Measurements from ENCODE around the gene PDIA5. TPM values are rescaled to one million over a fixed set of nuclear protein-coding genes. Genes with fewer than 3 reads are reported as not detected.

Gene PDIA5
- total and polyA plus RNA-seq, 2 of the 4 experiments (the other 2 are of a cell fraction): 19.4 to 42.0 TPM

DNA sequence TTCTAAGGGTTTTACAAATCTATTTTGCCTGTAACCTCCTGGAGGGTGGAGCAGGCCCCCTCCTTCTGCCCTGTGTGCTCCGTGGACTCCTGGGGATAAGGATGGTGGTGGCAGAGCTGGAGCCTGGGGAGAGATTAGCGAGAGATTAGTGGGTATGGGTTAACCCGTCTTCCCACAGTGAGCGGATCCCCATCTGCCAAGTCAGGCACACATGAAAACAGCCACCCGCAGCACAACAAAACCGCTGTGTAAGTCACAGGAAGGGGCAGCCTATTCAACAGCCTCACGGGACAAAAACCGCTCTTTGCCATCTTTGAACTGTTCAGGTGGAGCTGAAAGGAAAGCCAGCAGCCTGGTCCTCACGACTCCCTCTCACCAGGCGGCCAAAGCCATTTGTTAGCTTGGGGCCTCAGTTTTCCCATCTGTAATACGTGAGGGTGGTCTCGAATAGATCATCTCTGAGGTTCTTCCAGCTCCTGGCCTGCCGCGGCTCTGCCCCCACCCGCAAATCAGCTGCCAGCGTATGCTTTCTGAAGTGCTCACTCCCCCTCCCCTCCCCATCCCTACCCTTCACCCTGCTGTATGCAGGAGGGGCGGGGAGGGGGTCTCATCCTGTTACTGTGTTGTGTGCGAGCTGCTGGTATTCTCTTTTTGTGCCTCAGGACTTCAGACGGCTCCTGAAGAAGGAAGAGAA lies 43.6 kb downstream of the PDIA5 start:
- 60% methylated on average over 2 of the region's 19 CpGs; no CpG with 5 or more reads in 1 of the 2 experiments for WGBS, 2 experiments (ENCODE audit: extremely low coverage in 2 of 2, insufficient read length in 1 of 2)
- H2AFZ ChIP-seq (replicated peaks; ENCODE audit: low read length, poor library complexity): no peak overlapping the region
- no peak overlapping the region for H2BK5ac ChIP-seq (ENCODE audit: low read depth, low read length, poor library complexity, severe bottlenecking)
- no peaks in the 10 kb centered on the region for H3K27me3 ChIP-seq (ENCODE audit: control insufficient read depth, insufficient read depth, low read length)
- H3K18ac ChIP-seq (ENCODE audit: low read depth, low read length): no peak overlapping the region
- H3K56ac ChIP-seq (ENCODE audit: extremely low read depth, insufficient read depth, low read length): no peak overlapping the region
- ChIA-PET CTCF (interaction anchor here (0.6 kb wide), 1 partner anchor 23 kb away, joined by 3 read pairs; no protein-coding TSS in a partner anchor), POLR2A (ENCODE audit: unreplicated experiment) (no interaction called here)
- no peak overlapping the region for H3K4me3 ChIP-seq (ENCODE audit: insufficient read depth, low read depth, low read length)
- no TSS peak for BruUV-seq (replicated peaks)
- H3K23ac ChIP-seq (ENCODE audit: low read depth, low read length): no peak overlapping the region
- H4K20me1 ChIP-seq (ENCODE audit: insufficient read depth, low read length): peaks cover 6% of the 10 kb centered on the region; the same call in 1 of the 2 replicates
- no peak overlapping the region for H3K9ac ChIP-seq (ENCODE audit: low read depth, low read length)
- in situ Hi-C loops (cut with MboI; ENCODE audit: low sequenced_read_pairs): no loop called here
- peaks cover 50% of the 10 kb centered on the region for H3K36me3 ChIP-seq (ENCODE audit: control insufficient read depth, insufficient read depth, low read length)
- H3K4ac ChIP-seq (ENCODE audit: low read depth, low read length): no peak overlapping the region
- TF ChIP-seq RFX5 (IDR thresholded peaks at IDR 0.05; ENCODE audit: low read depth, low read length) (no peak), CEBPB (IDR thresholded peaks at IDR 0.05; ENCODE audit: low read depth, low read length) (no peak), MAZ (IDR thresholded peaks at IDR 0.05; ENCODE audit: borderline replicate concordance, low read depth, low read length) (no peak), CHD1 (IDR thresholded peaks at IDR 0.05; ENCODE audit: low read depth, low read length) (no peak), FOS (IDR thresholded peaks at IDR 0.05; ENCODE audit: low read depth, low read length) (no peak), POLR2A (IDR thresholded peaks at IDR 0.05; ENCODE audit: low read depth, low read length) (no peak), RCOR1 (IDR thresholded peaks at IDR 0.05; ENCODE audit: insufficient replicate concordance, low read length) (no peak), BHLHE40 (IDR thresholded peaks at IDR 0.05; ENCODE audit: low read depth, low read length) (no peak), NFE2L2 (IDR thresholded peaks at IDR 0.05; ENCODE audit: low read depth, low read length) (no peak), MAFK (IDR thresholded peaks at IDR 0.05; ENCODE audit: low read depth, low read length) (no peak), MXI1 (IDR thresholded peaks at IDR 0.05; ENCODE audit: borderline replicate concordance, low read depth, low read length) (no peak), RAD21 (IDR thresholded peaks at IDR 0.05; ENCODE audit: low read length) (no peak)
- TF ChIP-seq, protein P1, sequence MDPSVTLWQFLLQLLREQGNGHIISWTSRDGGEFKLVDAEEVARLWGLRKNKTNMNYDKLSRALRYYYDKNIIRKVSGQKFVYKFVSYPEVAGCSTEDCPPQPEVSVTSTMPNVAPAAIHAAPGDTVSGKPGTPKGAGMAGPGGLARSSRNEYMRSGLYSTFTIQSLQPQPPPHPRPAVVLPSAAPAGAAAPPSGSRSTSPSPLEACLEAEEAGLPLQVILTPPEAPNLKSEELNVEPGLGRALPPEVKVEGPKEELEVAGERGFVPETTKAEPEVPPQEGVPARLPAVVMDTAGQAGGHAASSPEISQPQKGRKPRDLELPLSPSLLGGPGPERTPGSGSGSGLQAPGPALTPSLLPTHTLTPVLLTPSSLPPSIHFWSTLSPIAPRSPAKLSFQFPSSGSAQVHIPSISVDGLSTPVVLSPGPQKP (IDR thresholded peaks at IDR 0.05; ENCODE audit: borderline replicate concordance, low read depth, low read length): no peak
- no peak overlapping the region for H3K27ac ChIP-seq (ENCODE audit: insufficient read depth, low read length)
- intact Hi-C loops (cut with micrococcal nuclease): no loop called here
- no peak overlapping the region for H2AK5ac ChIP-seq (ENCODE audit: low read depth, low read length)
- ATAC-seq (ENCODE audit: low read depth): no peak
- H3K4me2 ChIP-seq (ENCODE audit: low read depth, low read length): no peak overlapping the region
- H2BK15ac ChIP-seq (ENCODE audit: low read depth, low read length): no peak overlapping the region
- H2AK9ac ChIP-seq (replicated peaks; ENCODE audit: low read depth, low read length, poor library complexity): no peak overlapping the region
- peaks cover 5% of the 10 kb centered on the region for H3K9me1 ChIP-seq (ENCODE audit: insufficient read depth, low read length)
- no peak overlapping the region for H4K5ac ChIP-seq (ENCODE audit: low read depth, low read length)
- no peaks in the 10 kb centered on the region for H3K9me3 ChIP-seq (ENCODE audit: control insufficient read depth, insufficient read depth, low read length)
- no peak overlapping the region for H4K91ac ChIP-seq (ENCODE audit: insufficient read depth, low read depth, low read length)
- H3K4me1 ChIP-seq (ENCODE audit: control insufficient read depth, insufficient read depth, low read length): no peaks in the 10 kb centered on the region
- dilution Hi-C loops (cut with HindIII; ENCODE audit: low sequenced_read_pairs, unreplicated experiment): no loop called here
- no peak for DNase-seq
- no peak overlapping the region for H2BK120ac ChIP-seq (ENCODE audit: low read depth, low read length)
- H2BK20ac ChIP-seq (ENCODE audit: low read depth, low read length): no peak overlapping the region
- no peaks in the 10 kb centered on the region; a peak in 1 of 4 replicates for H3K79me1 ChIP-seq (ENCODE audit: low read depth in 1 of 2, low read length in 2 of 2)
- no peak overlapping the region for H3K14ac ChIP-seq (replicated peaks; ENCODE audit: low read depth, low read length)
- H4K8ac ChIP-seq (ENCODE audit: low read depth in 2 of 2, low read length in 2 of 2): no peak overlapping the region
